ENCODE data around the gene NKX6-2.

DNA sequence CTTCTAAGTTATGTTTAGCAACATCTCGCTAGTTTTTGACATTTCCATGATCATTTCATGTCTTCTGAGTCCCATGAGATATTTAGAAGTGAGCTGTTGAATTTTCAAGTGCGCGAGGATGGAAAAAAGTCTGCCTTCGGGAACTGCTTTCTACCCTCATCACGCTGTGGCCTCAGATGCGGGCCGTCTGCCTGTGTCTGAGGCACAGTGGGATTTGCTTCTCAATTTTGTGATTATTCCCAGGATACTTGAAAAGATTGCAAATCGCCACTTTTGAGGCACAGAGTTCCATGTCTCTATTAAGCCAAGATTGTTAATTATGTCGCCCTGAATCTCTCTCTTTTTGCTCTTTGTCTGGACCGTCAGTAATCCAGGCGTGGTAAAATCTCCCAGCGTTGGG, 30.8 kb upstream of the NKX6-2 start:
- TF ChIP-seq CTCF (IDR thresholded peaks at IDR 0.05) (no peak), POLR2A (IDR thresholded peaks at IDR 0.05) (no peak)

Measured in thyroid gland (tissue), 4 donors.